ENCODE data around the gene DGKI.

The DGKI gene

GRCh38 chr7:137396051-137396450 lies 450.7 kb downstream of the DGKI start:
- DNase-seq: no peak

- no peak for DNase-seq
These were observed 451.4 kb downstream of the DGKI start for GRCh38 chr7:137395420-137395819.

GRCh38 chr7:137393570-137393969 lies 453.2 kb downstream of the DGKI start:
- DNase-seq: no peak

- no peak for DNase-seq
These were observed 456.7 kb downstream of the DGKI start for GRCh38 chr7:137390076-137390475.

GRCh38 chr7:137388916-137389315 lies 457.9 kb downstream of the DGKI start:
- DNase-seq: no peak

GRCh38 chr7:137386966-137387365 lies 459.8 kb downstream of the DGKI start:
- no peak for DNase-seq

GRCh38 chr7:137381045-137381444 lies 465.7 kb downstream of the DGKI start:
- no peak for DNase-seq

GRCh38 chr7:137373507-137373906 lies 473.3 kb downstream of the DGKI start:
- DNase-seq: no peak

- DNase-seq: no peak
These were observed 475.2 kb downstream of the DGKI start for GRCh38 chr7:137371616-137372015.

- DNase-seq: no peak
These were observed 479.8 kb downstream of the DGKI start for GRCh38 chr7:137366995-137367394.

GRCh38 chr7:137363683-137364082 lies 483.1 kb downstream of the DGKI start:
- DNase-seq: no peak

GRCh38 chr7:137360087-137360679 lies 486.6 kb downstream of the DGKI start:
- DNase-seq: peak; percentile 0

GRCh38 chr7:137354961-137355360 lies 491.8 kb downstream of the DGKI start:
- DNase-seq: no peak

- no peak for DNase-seq
These were observed 492.4 kb downstream of the DGKI start for GRCh38 chr7:137354396-137354795.

- DNase-seq: no peak
These were observed 494.8 kb downstream of the DGKI start for GRCh38 chr7:137351941-137352340.

GRCh38 chr7:137345799-137346449 lies 500.9 kb downstream of the DGKI start:
- DNase-seq: peak; percentile 77

- DNase-seq: no peak
These were observed 503.4 kb downstream of the DGKI start, which contains the start of gene PTN for GRCh38 chr7:137343281-137343841. PTN (minus strand) TSS chr7:137343733; CDS start chr7:137254973, 88,760 bp downstream.

- DNase-seq: no peak
These were observed 503.9 kb downstream of the DGKI start for GRCh38 chr7:137342828-137343261.

- DNase-seq: peak; percentile 0
These were observed 504.5 kb downstream of the DGKI start for GRCh38 chr7:137342265-137342664.

- DNase-seq: peak; percentile 7
These were observed 508.9 kb downstream of the DGKI start for GRCh38 chr7:137337902-137338301.

GRCh38 chr7:137335814-137336213 lies 511.0 kb downstream of the DGKI start:
- DNase-seq: no peak

GRCh38 chr7:137331378-137331777 lies 515.4 kb downstream of the DGKI start:
- no peak for DNase-seq
